Ramos (cell line): ENCODE results near the gene CADM1.

Experiments used
- in situ Hi-C: fragments of 300-500 bp; cut with MboI; formaldehyde crosslinking; loops from one replicate; pipeline ENCODE4 v1.14.3; 2022; ENCODE audit warnings: low sequenced_read_pairs; ENCODE audit not compliant: unreplicated experiment

CADM1 gene

GRCh38 chr11:115170133-115170815 is 333.9 kb downstream of the CADM1 start:
- in situ Hi-C loops: no loop called here

- in situ Hi-C loops: no loop called here
Measured at GRCh38 chr11:115169251-115169650, 335.0 kb downstream of the CADM1 start.

GRCh38 chr11:115168686-115169085 is 335.5 kb downstream of the CADM1 start:
- in situ Hi-C loops: no loop called here

DNA sequence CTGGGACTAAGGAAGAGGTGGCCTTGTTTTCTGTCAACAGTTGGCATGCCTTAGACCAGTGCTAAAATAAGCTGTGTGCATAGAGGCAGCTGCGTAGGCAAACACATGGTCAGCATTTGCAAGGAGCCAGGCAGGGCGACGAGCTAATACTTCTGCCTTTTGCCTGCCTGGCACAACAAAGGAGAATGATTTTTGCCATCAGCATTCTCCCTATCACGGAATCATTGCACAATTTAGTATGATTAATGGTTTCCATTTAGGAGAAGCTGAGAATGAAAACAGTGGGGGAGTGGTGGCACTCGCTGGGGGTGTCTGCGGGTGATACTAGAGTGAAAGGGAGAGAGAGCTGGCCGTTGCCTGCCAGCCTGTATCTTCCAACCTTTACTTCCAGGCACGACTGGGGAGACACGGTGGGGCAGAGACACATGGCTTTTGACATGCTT is 336.0 kb downstream of the CADM1 start:
- in situ Hi-C loops: no loop called here

DNA sequence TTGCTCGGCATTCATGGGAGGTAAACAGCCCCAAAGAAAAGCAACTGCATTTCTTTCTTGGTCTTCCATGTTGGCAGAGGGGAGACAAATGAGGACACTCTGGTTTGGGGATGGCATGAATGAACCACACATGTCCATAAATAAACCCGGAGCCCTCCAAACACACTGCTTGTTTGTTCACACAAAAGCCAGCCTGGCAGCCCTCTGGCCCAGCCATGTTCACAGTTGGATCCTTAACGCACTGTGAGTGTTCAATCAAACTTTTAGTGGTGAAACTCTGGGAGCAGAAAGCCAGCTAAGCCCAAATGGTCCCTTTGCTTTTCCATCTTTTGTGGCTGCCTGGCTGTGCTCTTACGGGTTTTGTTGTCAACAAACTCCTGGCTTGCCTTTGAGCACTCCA is 336.8 kb downstream of the CADM1 start:
- in situ Hi-C loops: no loop called here

GRCh38 chr11:115166820-115167219 is 337.4 kb downstream of the CADM1 start:
- in situ Hi-C loops: no loop called here

DNA sequence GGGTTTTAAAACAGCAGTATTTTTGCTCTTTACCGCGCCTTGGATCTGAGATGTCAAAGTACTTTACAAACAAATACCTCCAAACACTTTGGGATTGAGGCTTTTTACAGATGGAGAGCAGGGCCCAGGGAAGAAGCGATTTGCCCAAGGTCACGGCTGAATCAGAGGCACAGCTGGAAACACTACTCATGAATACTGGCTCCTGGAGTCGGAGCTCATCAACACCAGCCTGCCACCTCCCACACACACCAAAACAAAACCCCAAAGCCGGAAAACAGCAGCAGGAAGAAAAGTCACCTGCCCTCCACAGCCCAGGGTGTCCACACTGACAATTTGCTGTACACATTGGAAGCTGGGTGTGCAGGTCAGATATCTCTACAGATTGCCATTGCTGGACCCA is 339.4 kb downstream of the CADM1 start:
- in situ Hi-C loops: no loop called here

- in situ Hi-C loops: no loop called here
Measured at GRCh38 chr11:115162919-115163318, 341.3 kb downstream of the CADM1 start.

DNA sequence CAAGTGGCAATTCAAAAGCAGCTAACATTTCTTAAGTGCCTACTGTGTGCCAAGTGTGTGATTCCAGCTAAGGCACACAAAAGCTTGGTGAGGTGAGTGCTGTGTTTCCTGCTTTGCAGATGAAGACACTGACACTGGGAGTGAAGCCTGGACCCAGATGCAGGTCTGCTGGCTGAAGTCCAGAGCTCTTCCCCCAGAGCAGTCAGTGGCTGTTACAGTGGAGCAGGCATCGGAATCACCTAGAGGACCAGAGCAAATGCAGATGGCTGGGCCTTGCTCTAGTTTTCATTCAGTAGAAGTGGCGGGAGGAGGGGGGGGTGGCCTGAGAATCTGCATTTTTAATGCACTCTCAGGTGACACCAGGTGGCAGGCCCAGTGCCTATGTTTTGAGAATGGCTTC is 342.3 kb downstream of the CADM1 start:
- in situ Hi-C loops: no loop called here

GRCh38 chr11:115159207-115159606 is 345.0 kb downstream of the CADM1 start:
- in situ Hi-C loops: no loop called here

DNA sequence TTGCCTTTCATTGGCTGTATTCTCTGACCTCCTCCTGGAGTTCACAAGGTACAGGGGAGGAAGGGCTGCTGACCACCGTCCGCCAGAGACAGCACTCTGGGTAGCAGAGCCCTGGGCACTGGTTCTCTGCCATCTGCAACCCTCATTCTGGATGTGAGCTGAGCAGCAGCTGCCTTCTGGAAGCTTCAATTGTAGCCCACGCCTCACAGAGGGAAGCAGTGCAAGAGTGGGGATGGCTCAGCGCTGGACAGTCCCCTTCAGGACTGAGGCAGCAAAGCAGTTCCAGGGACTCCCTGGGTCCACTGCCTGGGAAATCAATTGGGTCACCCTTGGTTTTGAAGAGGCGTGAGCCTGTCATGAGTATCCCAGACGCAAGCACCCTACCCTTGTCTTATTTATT is 346.2 kb downstream of the CADM1 start:
- in situ Hi-C loops: no loop called here

DNA sequence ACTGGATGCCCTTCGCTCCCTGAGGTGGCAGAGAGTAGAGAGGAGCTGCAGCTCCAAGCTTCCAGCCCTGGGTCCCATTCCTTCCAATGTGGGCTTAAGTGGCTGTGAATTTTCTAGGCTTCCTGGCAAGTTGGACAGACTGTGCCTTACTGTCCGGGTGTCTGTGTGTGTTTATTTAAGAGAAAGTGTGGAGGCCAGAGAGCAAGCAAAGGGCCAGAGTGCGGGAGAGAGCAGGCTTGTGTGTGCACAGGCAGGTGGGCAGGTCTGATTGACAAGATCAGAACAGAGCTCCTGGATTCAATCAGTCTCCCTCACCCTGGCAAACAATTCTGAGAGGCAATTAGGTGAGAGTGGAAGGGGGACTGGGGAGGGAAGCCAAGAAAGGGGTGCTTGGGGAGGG is 347.0 kb downstream of the CADM1 start:
- in situ Hi-C loops: no loop called here

DNA sequence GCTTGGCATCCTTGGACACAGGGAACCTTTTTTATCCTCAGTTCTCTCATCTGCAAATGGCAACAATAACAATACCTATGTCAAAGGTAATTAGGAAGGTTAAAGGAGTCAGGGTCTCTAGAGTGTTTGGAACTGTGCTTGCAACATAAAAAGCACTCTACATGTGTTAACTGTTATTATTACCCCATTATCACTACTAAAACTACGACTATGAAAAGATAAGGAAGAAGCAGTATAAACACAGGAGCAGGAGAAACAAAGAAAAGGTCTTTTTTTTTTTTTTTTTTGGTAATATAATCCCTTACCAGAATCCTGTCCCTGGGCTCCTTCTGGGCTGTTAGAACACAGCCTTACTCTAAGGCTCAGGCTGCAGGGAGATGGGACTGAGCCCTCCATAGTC is 348.2 kb downstream of the CADM1 start:
- in situ Hi-C loops: no loop called here

GRCh38 chr11:115155320-115155719 is 348.9 kb downstream of the CADM1 start:
- in situ Hi-C loops: no loop called here

DNA sequence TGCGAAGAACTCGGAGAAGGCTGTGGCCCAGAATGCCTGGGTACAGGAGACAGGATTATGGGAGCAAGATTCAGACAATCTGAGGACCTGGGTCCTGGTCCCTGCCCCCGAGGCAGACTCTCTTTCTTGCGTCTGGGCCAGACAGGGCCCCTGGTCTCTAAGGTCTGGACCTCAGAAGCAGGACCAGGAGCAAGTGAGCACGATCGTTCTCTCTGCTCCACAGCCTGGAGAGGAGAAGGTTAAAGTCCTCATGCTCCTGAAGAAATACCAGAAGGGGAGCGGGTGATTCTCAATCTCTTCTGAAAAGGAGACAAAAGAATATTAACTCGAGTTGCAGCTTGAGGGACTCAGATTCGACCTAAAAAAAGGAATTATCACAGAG is 349.9 kb downstream of the CADM1 start:
- in situ Hi-C loops: no loop called here

DNA sequence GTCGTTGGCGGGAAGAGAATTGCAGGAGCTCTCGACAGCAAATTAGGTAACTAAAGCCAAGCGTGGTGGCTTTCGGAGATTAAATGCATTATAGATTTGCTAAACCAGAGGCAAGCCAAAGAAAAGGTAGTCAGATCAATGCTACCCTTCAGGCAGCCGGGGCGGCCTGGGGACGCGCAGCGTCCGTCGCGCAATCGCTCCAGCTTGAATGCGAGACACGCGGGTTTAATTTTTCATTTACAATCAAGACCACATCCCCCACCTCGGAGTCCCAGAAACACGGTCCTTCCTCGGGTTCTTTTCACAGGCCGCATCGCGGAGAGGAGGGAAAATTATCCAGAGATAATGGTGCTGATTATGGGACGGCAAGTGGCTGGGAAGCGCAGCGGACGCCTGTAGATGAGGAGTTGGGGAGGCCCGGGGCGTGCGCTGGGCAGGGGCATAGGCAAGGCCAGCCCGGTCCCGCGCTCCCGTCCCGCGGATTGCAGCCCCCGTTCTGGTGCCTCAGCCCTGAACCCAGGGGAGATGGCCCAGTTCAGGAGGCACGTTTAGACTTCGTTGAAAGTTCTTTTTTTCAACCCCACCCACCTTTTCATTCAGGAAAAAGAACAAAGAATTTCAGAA is 350.4 kb downstream of the CADM1 start:
- in situ Hi-C loops: no loop called here

DNA sequence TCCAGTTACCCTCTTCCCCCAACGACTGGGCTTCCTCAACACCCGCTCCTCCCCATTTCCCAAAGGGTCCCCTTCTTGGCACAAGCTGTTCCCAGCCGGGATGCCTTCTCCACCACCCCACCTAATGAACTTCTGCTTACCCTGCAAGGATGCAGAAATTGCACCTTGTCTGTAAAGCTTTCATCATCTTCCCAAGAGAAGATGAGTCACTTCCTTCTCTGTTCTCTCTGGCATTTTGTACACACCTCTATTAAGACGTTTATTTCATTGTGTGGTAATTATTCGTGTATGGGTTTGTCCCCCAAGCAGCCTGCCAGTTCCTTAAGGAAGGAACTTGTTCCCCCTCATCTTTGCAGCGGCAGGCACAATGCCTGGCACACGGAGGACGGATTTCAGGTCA is 351.1 kb downstream of the CADM1 start:
- in situ Hi-C loops: no loop called here

DNA sequence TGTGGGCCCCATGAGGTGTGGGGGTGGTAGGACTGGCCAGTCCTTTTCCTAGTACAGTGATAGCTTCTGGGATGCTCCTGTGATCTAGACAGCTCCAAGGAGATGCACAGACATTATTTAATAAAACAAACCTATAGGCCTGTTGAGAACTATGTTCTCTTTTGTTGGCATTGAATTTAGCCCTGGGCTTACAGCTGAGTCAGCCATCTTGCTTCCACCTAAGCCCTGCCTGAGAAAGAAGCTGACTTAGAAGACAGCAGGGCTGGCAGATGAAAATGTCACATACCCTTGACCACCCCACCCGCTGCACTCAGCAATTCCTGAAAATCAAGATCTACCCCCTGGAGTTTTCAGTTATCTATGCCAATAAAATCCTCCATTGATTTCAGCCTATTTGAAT is 353.2 kb downstream of the CADM1 start:
- in situ Hi-C loops: no loop called here

DNA sequence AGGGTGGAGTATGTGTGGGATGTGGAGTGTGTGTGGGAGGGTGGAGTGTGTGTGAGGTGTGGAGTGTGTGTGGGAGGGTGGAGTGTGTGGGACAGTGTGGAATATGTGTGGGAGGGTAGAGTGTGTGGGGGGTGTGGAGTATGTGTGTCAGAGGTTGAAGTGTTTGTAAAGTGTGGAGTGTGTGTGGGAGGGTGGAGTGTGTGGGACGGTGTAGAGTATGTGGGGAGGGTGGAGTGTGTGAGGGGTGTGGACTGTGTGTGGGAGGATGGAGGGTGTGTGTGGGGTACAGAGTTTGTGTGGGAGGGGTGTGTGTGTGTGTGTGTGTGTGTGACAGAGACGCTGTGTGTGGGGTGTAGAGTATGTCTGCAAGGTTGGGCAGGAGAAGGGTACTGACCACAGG is 355.5 kb downstream of the CADM1 start:
- in situ Hi-C loops: no loop called here

GRCh38 chr11:115148101-115148500 is 356.1 kb downstream of the CADM1 start:
- in situ Hi-C loops: no loop called here

- in situ Hi-C loops: no loop called here
Measured at GRCh38 chr11:115147243-115147807, 356.9 kb downstream of the CADM1 start.

GRCh38 chr11:115146425-115146824 is 357.8 kb downstream of the CADM1 start:
- in situ Hi-C loops: no loop called here
